Measurements from ENCODE around the gene TOP2B. TPM values are rescaled to one million over a fixed set of nuclear protein-coding genes. Genes with fewer than 3 reads are reported as not detected.

Gene TOP2B
- 109 TPM for polyA plus RNA-seq (2013, experiment 1 of 2; ENCODE audit: insufficient read length)
- polyA plus RNA-seq (2013, experiment 2 of 2; ENCODE audit: insufficient read length), result 118 TPM

DNA sequence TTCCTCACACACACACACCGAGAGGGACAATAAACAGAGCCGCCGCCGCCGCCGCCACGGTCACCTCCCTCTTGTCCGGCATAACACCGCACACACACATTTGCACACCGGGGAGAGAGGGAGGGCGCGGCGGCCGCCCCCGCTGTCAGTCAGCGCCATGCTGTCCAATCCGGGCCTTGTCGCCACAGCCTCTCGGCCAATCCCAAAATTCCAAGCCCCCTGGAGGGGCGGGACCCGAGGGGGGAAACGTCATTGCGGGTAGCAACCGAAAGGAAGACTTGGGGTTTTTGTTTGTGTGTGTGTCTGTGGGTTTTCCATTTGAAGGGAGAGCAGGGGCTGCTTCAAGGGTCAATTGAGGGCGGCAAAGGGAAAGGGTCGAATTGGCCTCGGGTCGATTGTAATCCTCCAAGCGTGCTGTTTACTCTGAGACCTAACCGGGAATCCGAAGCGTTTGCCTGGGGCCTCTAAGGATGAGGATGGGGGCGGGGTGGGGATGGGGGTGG lies at the start of gene TOP2B:
TSS of gene TOP2B (minus strand) at position 96 of the 503 bp plus-strand sequence. CDS start 610 bp downstream, outside the sequence.
- DNase-seq, result peak; percentile 96

DNA sequence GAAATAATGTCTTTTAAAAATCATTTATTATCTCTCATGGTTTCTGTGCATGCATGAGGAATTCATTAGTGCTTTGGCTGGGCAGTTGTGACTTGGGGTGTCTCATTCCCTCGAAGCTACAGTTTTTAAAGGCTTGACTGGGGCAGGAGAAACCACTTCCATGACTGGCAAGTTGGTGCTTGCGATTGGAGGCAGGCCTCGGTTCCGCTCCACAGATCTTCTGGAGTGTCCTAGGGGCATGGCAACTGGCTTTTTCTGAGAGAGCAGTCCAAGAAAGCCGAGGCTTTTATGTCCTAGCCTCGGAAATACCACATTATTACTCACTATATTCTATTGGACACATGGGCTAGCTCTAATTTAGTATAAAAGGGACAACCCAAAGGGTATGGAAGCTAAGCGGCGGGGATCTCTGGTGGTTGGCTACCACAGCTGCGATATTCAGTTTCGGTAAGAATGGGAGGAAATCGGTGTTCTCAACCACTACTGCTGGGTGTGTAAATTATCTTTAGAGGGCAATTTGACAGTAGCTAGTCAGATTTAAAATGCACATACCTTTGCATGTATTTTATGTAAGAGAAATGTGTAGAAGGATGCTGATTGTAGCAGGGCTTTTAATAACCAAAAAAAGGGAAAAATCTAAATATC lies 48.8 kb upstream of the TOP2B start:
- no peak for DNase-seq

DNA sequence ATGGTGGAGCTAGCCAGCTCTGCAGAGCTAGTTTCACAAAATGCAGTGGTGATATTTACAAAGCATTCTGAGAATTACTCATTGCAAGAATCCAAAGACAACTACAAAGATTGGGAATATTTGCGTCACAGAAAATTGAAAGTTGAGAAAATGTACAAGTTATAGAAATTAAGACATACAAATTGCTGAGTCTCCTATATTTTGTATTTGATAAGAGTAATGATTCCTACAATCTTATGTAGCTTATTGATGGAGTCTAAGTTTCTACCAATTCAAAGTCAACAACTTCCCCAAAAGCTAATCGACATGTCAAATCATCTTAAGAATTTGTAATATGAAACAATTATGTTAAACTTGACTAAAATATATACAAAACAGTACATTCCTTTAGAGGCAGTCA lies 46.4 kb upstream of the TOP2B start:
- DNase-seq, result no peak

GRCh38 chr3:25708036-25708435 lies 43.3 kb upstream of the TOP2B start:
- DNase-seq, result no peak

GRCh38 chr3:25707268-25707926 lies 42.7 kb upstream of the TOP2B start:
- DNase-seq, result no peak

GRCh38 chr3:25706213-25706612 lies 41.5 kb upstream of the TOP2B start:
- no peak for DNase-seq

DNA sequence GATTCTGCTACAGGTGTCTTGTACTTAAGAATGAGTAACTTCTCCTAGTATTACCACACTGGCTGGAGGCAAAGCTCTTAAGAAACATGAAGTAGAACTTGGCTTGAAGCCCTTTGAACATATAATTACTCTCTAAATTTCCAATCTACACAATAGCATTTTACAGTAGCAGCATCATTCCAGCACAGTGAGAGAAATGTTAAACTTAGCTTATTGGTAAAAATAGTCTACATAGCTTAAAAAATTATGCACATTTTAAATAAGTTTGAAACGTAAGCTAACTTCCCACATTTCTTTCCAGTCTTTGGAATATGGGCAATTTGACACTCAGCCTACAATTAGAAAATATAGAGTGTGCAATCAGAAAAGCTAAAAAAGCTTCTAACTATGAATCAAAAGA lies 32.8 kb upstream of the TOP2B start:
- DNase-seq, result no peak

DNA sequence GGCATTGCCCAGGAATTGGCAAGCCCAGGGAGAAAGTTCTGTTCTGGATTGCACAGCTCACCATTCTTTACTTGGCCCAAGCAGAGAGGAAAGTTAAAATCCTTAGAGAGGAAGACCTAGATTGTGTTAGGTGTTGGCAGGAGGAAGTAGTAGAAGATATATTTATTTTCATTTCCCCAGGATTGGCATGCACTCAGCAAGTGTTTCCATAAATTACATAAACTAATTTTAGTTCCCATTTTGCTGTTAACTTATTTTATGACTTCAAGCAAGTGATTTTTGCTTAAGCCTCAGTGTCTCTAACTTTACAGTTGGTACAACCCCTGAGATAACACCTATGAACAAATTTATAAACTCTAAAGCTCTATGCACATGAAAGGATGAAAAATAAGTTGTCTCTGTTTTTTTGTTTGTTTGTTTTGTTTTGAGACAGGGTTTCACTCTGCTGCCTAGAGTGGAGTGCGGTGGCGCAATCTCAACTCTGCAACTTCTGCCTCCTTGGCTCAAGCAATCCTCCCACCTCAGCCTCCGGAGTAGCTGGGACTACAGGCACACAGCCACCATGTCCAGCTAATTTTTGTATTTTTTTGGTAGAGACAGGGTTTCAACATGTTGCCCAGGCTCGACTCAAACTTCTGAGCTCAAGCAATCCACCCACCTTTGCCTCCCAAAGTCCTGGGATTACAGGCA lies 31.2 kb upstream of the TOP2B start:
- no peak for DNase-seq

DNA sequence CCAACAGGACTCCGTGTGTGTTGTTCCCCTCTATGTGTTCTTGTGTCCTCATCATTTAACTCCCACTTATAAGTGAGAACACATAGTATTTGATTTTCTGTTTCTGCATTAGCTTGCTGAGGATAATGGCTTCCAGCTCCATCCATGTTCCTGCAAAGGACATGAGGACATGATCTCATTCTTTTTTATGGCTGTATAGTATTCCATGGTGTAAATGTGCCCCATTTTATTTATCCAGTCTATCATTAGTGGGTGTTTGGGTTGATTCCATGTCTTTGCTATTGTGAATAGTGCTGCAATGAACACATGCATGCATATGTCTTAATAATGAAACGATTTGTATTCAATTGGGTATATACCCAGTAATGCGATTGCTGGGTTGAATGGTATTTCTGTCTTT lies 28.5 kb upstream of the TOP2B start:
- no peak for DNase-seq

DNA sequence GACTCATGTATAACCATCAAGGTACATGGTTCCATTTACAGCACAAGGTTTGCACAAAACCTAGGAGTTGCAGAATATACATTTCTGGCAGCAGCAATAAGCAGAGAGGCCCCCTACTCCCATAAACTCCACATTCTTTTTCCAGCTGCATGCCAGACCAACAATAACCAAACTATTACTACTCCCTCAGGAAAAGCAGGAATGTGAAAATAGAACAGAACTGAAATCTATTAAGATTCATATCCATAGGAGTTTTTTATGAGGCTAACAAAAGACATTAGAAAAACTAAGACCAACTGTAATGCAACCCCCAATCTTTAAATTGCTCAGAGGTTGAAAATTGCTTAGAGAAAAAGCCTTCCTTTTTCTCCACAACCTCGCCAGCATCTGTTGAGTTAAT lies 27.6 kb upstream of the TOP2B start:
- no peak for DNase-seq

DNA sequence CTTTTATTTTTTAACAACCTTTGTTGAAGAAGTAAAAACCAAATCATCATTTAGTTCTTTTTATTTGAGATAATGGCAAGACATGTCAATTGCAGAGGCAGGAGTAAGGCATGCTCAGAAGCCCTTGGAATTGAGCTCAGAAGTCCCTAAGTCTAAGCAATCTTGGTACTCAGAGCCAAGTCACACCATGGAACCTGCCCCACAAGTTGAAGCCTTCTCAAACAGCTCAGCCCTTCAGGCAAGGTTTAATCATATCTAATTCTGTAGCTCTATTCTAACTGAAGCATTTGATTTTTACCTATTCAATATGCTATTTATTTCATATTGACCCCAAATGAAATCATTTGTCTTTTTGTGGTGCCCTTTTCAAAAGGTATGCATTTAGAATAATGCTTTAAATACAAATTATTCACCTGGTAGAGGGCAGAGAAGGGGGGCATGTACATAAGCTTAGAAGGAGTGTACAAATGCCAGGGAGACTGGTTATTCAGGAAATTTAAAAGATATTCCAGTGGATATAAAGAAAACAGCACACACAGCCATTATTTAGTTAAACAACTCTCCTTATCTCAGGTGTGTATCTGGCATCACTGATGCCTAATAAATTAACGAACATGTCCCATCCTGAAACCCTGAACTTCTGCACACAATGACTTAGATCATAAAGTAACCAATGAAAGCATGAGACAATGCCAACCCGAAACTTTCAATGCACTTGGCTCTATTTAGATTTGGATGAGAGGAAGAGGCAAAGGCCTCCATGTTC lies 26.2 kb upstream of the TOP2B start:
- DNase-seq, result no peak

GRCh38 chr3:25689226-25689625 lies 24.5 kb upstream of the TOP2B start:
- no peak for DNase-seq

DNA sequence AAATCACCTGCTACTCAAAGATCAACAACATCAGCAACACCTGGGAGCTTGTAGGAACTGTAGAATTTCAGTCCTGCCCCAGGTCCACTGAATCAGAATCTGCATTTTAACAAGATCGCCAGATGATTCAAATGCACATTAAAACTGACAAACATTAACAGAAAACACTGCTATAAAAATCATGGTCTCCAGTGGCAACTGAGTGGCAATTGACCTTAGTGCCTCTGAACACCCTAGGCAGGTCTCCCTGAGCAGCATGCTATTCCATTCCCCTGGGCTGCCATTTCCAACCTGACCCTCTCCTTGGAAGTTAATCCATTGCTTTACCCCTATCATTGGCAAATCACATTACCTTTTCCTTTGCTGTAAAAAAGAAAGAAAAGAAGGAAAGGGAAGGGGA lies 23.0 kb upstream of the TOP2B start:
- DNase-seq, result no peak

DNA sequence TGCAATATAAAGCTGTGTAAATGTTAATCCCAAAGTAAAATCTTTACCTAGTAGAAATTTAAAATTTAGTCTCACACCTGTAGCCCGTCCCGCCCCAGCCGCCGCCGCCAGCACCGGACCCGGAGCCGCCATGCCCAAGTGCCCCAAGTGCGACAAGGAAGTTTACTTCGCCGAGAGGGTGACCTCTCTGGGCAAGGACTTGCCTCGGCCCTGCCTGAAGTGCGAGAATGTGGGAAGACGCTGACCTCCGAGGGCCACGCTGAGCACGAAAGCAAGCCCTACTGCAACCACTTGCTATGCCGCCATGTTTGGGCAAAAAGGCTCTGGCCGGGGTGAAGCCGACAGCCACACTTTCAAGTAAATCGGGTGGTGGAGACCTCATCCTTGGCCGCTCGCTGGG lies 22.1 kb upstream of the TOP2B start:
- no peak for DNase-seq

DNA sequence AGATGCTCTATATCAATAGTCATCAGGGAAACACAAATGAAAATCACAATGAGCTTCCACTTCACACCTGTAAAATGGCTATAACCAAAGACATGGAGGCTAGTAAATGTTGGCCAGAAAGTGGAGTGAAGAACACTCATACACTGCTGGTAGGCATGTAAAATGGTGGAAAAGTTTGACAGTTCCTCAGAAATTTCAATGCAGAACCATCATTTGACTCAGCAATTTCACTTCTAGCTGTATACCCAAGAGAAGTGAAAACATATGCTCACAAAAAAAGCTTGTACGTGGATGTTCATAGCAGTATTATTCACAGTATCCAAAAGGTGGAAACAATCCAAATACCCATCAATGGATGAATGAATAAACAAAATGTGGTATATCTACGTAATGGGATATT lies 19.2 kb upstream of the TOP2B start:
- no peak for DNase-seq

DNA sequence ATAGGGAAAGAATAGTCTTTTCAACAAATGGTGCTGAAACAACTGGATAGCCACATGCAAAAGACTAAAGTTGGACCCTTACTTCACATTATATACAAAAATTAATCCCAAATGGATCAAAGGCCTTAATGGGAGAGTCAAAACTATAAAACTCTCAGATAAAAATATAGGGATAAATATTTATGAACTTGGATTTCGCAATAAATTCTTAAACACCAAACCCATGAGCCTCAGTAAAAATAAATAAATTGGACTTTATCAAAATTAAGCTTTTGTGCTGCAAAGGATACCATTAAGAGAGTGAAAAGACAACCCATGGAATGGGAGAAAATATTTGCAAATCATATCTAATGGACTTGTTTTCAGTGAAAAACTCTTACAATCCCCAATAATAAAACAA lies 18.7 kb upstream of the TOP2B start:
- no peak for DNase-seq

GRCh38 chr3:25679642-25680302 lies 15.1 kb upstream of the TOP2B start:
- no peak for DNase-seq

DNA sequence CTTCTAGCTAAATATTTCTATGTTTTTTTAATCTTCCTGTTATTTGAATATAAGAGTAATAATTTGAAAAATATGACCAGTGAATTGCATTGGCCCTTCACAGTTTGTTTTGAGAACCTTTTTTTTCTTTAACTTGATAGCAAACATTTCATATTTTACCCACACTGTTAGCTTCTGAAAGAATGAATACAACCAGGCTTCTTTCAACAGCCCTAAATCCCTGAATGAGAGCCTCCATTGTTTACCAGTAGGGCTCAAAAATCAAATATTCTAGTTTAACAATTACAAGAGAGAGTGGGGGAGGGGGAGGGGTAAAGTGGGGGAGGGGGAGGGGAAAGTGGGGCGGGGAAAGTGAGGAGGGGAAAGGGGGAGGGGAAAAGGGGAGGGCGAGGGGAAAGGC lies 14.5 kb upstream of the TOP2B start:
- DNase-seq, result no peak

GRCh38 chr3:25678581-25678980 lies 13.9 kb upstream of the TOP2B start:
- DNase-seq, result no peak

DNA sequence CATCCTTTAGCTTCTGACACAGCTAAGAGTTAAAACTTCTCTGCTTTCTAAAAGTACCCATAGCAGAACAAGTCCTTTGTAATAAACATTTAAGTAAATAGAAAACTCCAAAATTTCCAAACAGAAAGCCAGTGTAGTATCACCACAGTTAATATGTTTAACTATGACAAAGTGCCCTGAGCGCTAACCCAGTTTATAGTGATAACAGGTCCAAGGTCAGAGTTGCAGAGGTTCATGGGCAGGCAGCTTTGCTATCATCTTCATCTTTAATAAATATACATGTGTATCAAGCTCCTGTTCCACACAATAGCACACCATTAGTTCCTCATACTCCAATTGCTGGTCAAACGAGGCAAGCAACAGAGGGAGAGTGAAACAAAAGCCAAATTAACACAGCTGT lies 12.4 kb upstream of the TOP2B start:
- no peak for DNase-seq

DNA sequence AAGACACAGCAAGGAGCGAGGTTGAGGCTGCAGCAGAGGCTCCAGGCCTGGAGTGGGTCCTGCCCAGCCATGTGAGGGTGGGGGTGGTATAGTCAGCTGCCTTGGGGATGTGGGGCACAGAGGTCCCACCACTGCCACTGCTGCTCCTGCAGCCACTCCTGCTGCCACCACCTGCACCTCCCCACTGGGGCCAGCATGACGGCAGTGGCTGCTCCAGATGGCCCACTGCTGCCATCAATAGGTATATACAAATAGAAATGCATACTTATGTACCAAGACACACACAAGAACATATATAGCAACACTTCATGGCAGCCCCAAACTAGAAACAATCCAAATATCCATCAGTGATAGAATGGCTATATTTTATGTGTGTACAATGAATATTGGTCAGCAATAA lies 10.0 kb upstream of the TOP2B start:
- no peak for DNase-seq

DNA sequence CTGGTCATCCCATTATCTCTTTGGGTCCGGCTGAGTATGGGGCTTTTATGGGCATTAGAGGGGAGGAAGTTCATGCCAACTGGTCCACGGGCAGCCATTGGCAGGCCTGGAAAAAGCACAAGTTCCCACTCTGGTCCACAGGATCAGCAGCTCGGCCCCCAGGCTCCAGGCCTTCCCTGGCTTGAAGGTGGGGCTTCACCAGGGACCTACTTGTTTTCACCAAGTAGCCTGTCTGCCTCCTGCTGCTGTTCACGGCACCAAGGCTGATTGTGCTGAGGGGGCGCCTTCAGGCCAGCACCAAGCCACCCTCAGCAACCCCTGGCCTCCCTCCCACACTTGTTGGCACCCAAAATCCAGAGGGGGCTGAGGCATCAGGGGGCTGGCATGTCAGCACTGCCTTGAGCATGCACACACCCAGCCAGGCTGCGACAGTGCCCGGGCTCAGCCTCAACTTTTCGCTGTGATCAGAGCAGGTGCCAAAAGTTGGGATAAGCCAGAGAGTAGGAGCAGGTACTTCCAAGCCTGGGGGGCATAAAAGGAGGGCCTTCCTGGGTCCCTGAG lies 9.1 kb upstream of the TOP2B start:
- no peak for DNase-seq

Measured in fibroblast of skin of scalp (primary cell).